Upper lobe of left lung (tissue), 4 donors: ENCODE data around the gene RIMS4.

Experiments
- EP300 ChIP-seq, 4 donors: sonication (generic); formaldehyde crosslinking; IDR thresholded peaks; one replicate each; pipeline ENCODE4 v1.5.1; 2017; ENCODE audit warnings: antibody characterized with exemption in 4 of 4, control low read depth in 2 of 4
- POLR2A ChIP-seq, 4 donors: fragments of 450-650 bp; IDR thresholded peaks; one replicate each; pipeline ENCODE4 v1.5.1; 2016 to 2017; ENCODE audit warnings: antibody characterized with exemption in 4 of 4, mild to moderate bottlenecking in 2 of 4
- POLR2AphosphoS5 ChIP-seq, 2 donors: sonication (generic); formaldehyde crosslinking; IDR thresholded peaks; one replicate each; pipeline ENCODE4 v1.5.1; 2017; ENCODE audit warnings: antibody characterized with exemption in 2 of 2
- TF ChIP-seq, protein P1 (sequence below), 6 experiments: fragments of 450-650 bp in 4 of 6; fragments of 200-600 bp in 2 of 6; sonication (generic) in 2 of 6; IDR thresholded peaks; one replicate each; pipeline ENCODE4 v1.5.1; 2016 to 2019; ENCODE audit warnings: antibody characterized with exemption in 6 of 6

DNA sequence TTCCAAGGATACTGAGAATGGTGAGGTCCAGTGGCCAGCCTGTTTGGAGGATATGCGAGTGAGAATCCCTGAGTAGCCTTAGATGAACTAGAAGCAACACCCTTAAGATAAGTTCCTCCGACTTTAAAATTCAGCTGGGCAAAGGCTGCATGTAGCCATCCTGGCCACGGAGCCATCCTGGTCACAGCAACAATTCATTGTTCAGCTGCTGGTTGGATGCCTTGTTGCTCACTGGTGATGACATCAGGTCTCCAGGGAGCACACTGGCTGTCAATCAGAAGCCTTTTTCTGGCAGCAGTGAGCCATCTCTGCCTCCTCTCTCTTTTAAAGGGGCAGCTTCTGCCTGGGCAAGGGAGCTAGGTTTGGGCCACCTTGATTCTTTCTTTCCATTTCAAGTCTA is 22.4 kb upstream of the RIMS4 start:
- no peak for TF ChIP-seq POLR2A (IDR thresholded peaks at IDR 0.05)
- TF ChIP-seq EP300 (IDR thresholded peaks at IDR 0.05), result no peak
- TF ChIP-seq, protein P1, sequence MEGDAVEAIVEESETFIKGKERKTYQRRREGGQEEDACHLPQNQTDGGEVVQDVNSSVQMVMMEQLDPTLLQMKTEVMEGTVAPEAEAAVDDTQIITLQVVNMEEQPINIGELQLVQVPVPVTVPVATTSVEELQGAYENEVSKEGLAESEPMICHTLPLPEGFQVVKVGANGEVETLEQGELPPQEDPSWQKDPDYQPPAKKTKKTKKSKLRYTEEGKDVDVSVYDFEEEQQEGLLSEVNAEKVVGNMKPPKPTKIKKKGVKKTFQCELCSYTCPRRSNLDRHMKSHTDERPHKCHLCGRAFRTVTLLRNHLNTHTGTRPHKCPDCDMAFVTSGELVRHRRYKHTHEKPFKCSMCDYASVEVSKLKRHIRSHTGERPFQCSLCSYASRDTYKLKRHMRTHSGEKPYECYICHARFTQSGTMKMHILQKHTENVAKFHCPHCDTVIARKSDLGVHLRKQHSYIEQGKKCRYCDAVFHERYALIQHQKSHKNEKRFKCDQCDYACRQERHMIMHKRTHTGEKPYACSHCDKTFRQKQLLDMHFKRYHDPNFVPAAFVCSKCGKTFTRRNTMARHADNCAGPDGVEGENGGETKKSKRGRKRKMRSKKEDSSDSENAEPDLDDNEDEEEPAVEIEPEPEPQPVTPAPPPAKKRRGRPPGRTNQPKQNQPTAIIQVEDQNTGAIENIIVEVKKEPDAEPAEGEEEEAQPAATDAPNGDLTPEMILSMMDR (IDR thresholded peaks at IDR 0.05), result no peak
- no peak for TF ChIP-seq POLR2AphosphoS5 (IDR thresholded peaks at IDR 0.05)
